A549 (cell line): ENCODE data around the gene ACE. TPM values are rescaled to one million over a fixed set of nuclear protein-coding genes. Genes with fewer than 3 reads are reported as not detected.
"Not testable (repeated sequence)": the region's sequence is repeated elsewhere in the genome, so short reads cannot be mapped to it uniquely, and the experiment has no call there.

Experiments used
- ATAC-seq, 2 experiments: fragments of 200-7000 bp in 1 of 2; fragments of >200 bp in 1 of 2; cut with Nextera tagmentation in 1 of 2; cut with Tn5 transposase in 1 of 2; 3 replicates each; pipeline versions ENCODE4 v1.8.0 to v1.9.1; 2018 to 2020; ENCODE audit warnings: mild to moderate bottlenecking in 1 of 2, moderate library complexity in 1 of 2
- CTCF ChIA-PET: fragments of 300-600 bp; sonication (Branson Sonifier 250); formaldehyde crosslinking; extraction: SDS; loops from one replicate; lab custom pipeline; 2021; ENCODE audit warnings: antibody characterized with exemption, inconsistent platforms; lab: Yijun Ruan, JAX
- POLR2A ChIA-PET: fragments of 350-600 bp; formaldehyde crosslinking; extraction: SDS; loops from one replicate; lab custom pipeline; 2021; ENCODE audit warnings: antibody characterized with exemption, inconsistent platforms; lab: Yijun Ruan, JAX
- DNase-seq, 2 experiments: peaks; one replicate each; pipeline versions ENCODE4 v3.0.0 to v3.0.0-alpha.2; 2011 to 2016; ENCODE audit warnings: low read depth in 1 of 2, low spot score in 1 of 2
- FAIRE-seq: peaks from 2 replicates; lab custom pipeline; 2011; peaks lifted over from hg19 to GRCh38; lab: Jason Lieb, UNC
- H3K27ac ChIP-seq, 2 experiments: fragments of >200 bp; sonication (Bioruptor Twin); formaldehyde crosslinking; 3 replicates each; pipeline ENCODE4 v1.5.1; 2016 to 2017
- H3K4me1 ChIP-seq: fragments of >200 bp; sonication (Bioruptor Twin); formaldehyde crosslinking; 3 replicates; pipeline ENCODE4 v1.6.1; 2016
- H3K4me2 ChIP-seq: fragments of >200 bp; sonication (Bioruptor Twin); formaldehyde crosslinking; 3 replicates; pipeline ENCODE4 v1.6.1; 2016
- H3K4me3 ChIP-seq: fragments of >200 bp; sonication (Bioruptor Twin); formaldehyde crosslinking; 3 replicates; pipeline ENCODE4 v1.5.1; 2016
- H3K9me3 ChIP-seq: fragments of >200 bp; sonication (Bioruptor Twin); formaldehyde crosslinking; 3 replicates; pipeline ENCODE4 v1.6.1; 2016
- CBX8 ChIP-seq: fragments of 200-600 bp; sonication (generic); IDR thresholded peaks from 2 replicates; pipeline ENCODE4 v1.6.1; 2016
- CEBPB ChIP-seq, 2 experiments: fragments of >200 bp in 1 of 2; sonication (Bioruptor Twin) in 1 of 2; formaldehyde crosslinking in 1 of 2; IDR thresholded peaks; 2 replicates each; pipeline ENCODE4 v1.6.1; 2012 to 2016
- CTCF ChIP-seq: fragments of >200 bp; sonication (Bioruptor Twin); formaldehyde crosslinking; IDR thresholded peaks from 3 replicates; pipeline ENCODE4 v1.5.1; 2016
- ESRRA ChIP-seq: fragments of 150-350 bp; IDR thresholded peaks from 2 replicates; pipeline ENCODE4 v1.6.1; 2014; ENCODE audit warnings: mild to moderate bottlenecking, low read length, borderline replicate concordance
- HDAC2 ChIP-seq: fragments of 200-600 bp; sonication (generic); IDR thresholded peaks from 2 replicates; pipeline ENCODE4 v1.6.1; 2016
- HEYL ChIP-seq: fragments of 250-450 bp; sonication (Bioruptor Pico); IDR thresholded peaks from 2 replicates; pipeline ENCODE4 v1.8.0; 2021; ENCODE audit warnings: mild to moderate bottlenecking, moderate library complexity
- HOXB13 ChIP-seq: fragments of 250-450 bp; sonication (Bioruptor Pico); IDR thresholded peaks from 2 replicates; pipeline ENCODE4 v1.5.0; 2020; ENCODE audit warnings: low read depth, mild to moderate bottlenecking, moderate library complexity
- HOXB5 ChIP-seq: fragments of 250-450 bp; sonication (Bioruptor Pico); IDR thresholded peaks from 2 replicates; pipeline ENCODE4 v1.5.0; 2020; ENCODE audit warnings: mild to moderate bottlenecking, moderate library complexity
- KDM5A ChIP-seq: fragments of 200-600 bp; sonication (generic); IDR thresholded peaks from 2 replicates; pipeline ENCODE4 v1.6.1; 2016; ENCODE audit warnings: antibody characterized with exemption, mild to moderate bottlenecking
- NFE2L2 ChIP-seq: fragments of 150-350 bp; conservative IDR thresholded peaks from 2 replicates; pipeline ENCODE4 v1.6.1; 2014; ENCODE audit warnings: low read length
- NPAS2 ChIP-seq: fragments of 250-450 bp; sonication (Bioruptor Pico); IDR thresholded peaks from 2 replicates; pipeline ENCODE4 v1.8.0; 2022; ENCODE audit warnings: mild to moderate bottlenecking, moderate library complexity, borderline replicate concordance
- PHF8 ChIP-seq: fragments of 200-600 bp; sonication (generic); IDR thresholded peaks from 2 replicates; pipeline ENCODE4 v1.6.1; 2016; ENCODE audit warnings: low read depth, mild to moderate bottlenecking, antibody characterized with exemption, moderate library complexity, borderline replicate concordance
- RARB ChIP-seq: fragments of 250-450 bp; sonication (Bioruptor Pico); IDR thresholded peaks from 2 replicates; pipeline ENCODE4 v1.8.0; 2021; ENCODE audit warnings: mild to moderate bottlenecking, moderate library complexity
- SMC3 ChIP-seq: fragments of >200 bp; sonication (Bioruptor Twin); formaldehyde crosslinking; IDR thresholded peaks from 3 replicates; pipeline ENCODE4 v1.6.1; 2018; ENCODE audit warnings: inconsistent platforms
- TP53 ChIP-seq: fragments of 250-450 bp; sonication (Bioruptor Pico); IDR thresholded peaks from 2 replicates; pipeline ENCODE4 v1.5.0; 2021; ENCODE audit warnings: mild to moderate bottlenecking, moderate library complexity
- USF2 ChIP-seq: fragments of 450-650 bp; IDR thresholded peaks from 2 replicates; pipeline ENCODE4 v1.6.1; 2014; ENCODE audit warnings: antibody characterized with exemption
- ZFP36 ChIP-seq: fragments of 450-650 bp; IDR thresholded peaks from 2 replicates; pipeline ENCODE4 v1.6.1; 2014; ENCODE audit warnings: borderline replicate concordance; ENCODE audit not compliant: partially characterized antibody
- WGBS: methylation state at CpG from one replicate; pipeline ENCODE4 v1.1.6; 2017; ENCODE audit errors: missing lambda C conversion rate; 5-methylcytosine and 5-hydroxymethylcytosine counted together
- polyA plus RNA-seq, 4 experiments: library from polyadenylated mRNA; depleted of rRNA in 3 of 4; stranded (reverse); fragments of >200 nt; fragmentation: RNase III in 1 of 4; extraction: RNeasy Plus Mini Kit Qiagen cat#74134 plus additional on column Dnase treatment in 1 of 4; gene quantifications; 2 replicates in 3 of 4; 3 replicates in 1 of 4; pipeline ENCODE4 v1.2.3, GENCODE V29; 2011 to 2017
- TF ChIP-seq, protein P1 (sequence below): fragments of >200 bp; sonication (Bioruptor Twin); formaldehyde crosslinking; IDR thresholded peaks from 3 replicates; pipeline ENCODE4 v1.6.1; 2016

ACE gene
- polyA plus RNA-seq, 2 of the 4 experiments (the other 2 are of a cell fraction): 0.22 to 0.52 TPM

DNA sequence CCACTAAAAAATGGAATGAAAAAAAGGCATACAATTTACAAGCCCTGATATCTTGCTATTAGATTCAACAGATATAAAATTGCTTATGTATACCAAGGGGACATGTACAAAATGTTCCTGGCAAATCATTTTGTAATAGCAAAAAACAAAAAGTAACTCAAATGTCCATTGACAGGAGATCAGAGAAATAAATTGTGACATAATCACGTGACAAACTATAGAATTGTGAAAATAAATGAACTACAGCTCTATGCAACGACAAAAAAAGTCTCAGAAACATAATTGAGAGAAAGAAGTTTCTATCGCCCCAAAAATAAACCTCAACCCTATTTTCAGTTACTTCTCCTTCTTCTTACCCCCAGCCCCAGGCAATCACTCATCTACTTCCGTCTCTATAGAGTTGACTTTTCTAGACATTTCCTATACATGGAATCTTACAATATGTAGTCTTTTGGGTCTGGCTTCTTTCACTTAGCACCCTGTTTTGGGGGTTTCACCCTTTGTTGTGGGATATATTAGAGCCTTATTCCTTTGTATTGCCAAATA lies 12.1 kb upstream of the ACE start:
- no peaks in the 10 kb centered on the region for H3K9me3 ChIP-seq
- no peak overlapping the region for H3K4me3 ChIP-seq
- FAIRE-seq: no peak
- H3K4me2 ChIP-seq: no peak overlapping the region
- peaks cover 25% of the 10 kb centered on the region for H3K4me1 ChIP-seq
- POLR2A ChIA-PET: no interaction called here
- WGBS: 51% methylated on average over 4 of the region's 4 CpGs
- no peak for DNase-seq
- CTCF ChIA-PET: interaction anchor here (0.8 to 2.2 kb wide), 6 partner anchors 12 to 324 kb away, joined by 3 to 7 read pairs (median 4); no protein-coding TSS in a partner anchor
- no peak overlapping the region for H3K27ac ChIP-seq
- ATAC-seq: no peak
- TF ChIP-seq HEYL (no peak), USF2 (peak; percentile 33; the same call in 1 of the 2 replicates)

- H3K9me3 ChIP-seq, FAIRE-seq, H3K27ac ChIP-seq, H3K4me1 ChIP-seq, H3K4me2 ChIP-seq, DNase-seq, POLR2A ChIA-PET, H3K4me3 ChIP-seq, ATAC-seq: not testable (repeated sequence)
- CTCF ChIA-PET: interaction anchor here (1.0 to 5.3 kb wide), 5 partner anchors 12 to 144 kb away, joined by 3 to 51 read pairs (median 3); partner anchors contain the start of gene CYB561
- 77% methylated on average over 6 of the region's 6 CpGs for WGBS
Measured at GRCh38 chr17:63468099-63468498, 8.8 kb upstream of the ACE start.

DNA sequence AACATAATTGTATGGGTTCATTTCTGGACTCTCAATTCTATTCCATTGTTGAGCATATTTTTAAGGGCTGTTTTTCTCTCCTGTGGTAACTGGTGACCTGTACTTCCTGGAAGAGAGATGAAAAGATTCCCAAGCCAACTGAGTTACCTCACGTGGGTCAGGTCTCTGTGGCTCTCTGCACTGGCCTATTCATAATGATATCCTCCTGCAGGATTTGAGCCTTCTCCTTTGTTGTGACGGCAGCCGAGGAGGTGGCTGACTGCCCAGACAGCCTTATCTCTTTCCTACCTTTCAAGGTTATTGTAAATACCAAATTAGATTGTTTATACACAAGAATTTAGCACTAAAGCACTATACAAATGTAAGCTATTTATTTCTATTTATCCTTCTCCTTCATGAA lies 2.7 kb upstream of the ACE start:
- ChIA-PET CTCF (interaction anchor here (1.2 to 13.8 kb wide), 2 partner anchors 35 to 48 kb away, joined by 3 to 347 read pairs; partner anchors contain the start of gene CYB561), POLR2A (no interaction called here)
- no peak for ATAC-seq
- TF ChIP-seq RARB (CRISPR knock-in tag): no peak
- no peak for TF ChIP-seq HOXB5 (CRISPR knock-in tag)
- no peak for TF ChIP-seq SMC3
- TF ChIP-seq CEBPB (IDR thresholded peaks at IDR 0.05): no peak
- TF ChIP-seq CBX8: no peak
- TF ChIP-seq ZFP36: no peak
- H3K4me2 ChIP-seq: no peak overlapping the region
- no peak overlapping the region for H3K4me3 ChIP-seq
- H3K4me1 ChIP-seq: peaks cover 13% of the 10 kb centered on the region
- FAIRE-seq: no peak
- 25% methylated on average over 3 of the region's 3 CpGs for WGBS
- DNase-seq: no peak
- no peaks in the 10 kb centered on the region for H3K9me3 ChIP-seq
- no peak overlapping the region for H3K27ac ChIP-seq

DNA sequence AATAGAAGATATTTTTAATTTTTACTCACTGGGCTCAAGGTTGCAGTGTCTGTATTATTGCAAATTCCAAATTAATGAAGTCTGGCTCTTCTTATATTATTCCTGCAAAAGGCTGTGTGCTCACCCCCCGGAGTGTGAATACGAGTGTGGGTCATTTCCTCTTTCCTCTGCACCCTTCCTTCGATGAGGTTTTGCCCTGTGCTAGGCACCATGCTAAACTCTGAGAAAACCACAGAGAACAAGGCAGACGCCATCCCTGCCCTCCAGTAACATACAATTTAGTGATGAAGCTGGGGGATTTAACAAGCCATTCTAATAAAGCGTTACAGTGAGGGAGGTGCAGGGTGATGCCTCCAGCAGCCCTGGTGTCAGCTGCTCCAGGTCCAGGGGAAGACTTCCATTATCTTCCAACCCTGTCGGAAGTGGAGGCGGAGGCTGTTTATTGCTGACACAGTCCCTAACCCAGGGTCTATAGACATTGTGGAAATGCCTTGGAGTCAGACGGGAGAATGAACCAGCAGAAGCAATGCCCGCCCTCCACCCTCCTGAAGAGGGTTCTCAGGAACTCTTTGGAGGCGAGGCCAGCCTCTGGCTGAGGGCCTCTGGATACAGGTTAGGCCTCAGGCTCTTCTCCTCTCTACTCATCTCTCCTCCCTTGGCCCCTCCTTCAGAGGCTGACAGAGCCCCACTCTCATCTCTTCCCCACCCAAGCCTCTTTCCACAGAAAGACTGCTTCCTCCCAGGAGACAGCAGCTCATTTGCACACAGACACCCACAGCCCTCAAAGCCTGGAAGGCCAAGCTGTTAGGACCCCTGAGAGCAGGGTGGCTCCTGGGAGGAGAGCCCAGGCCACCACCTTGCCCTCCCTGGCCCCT lies 2.0 kb upstream of the ACE start:
- H3K4me1 ChIP-seq: peaks cover 13% of the 10 kb centered on the region
- no peak overlapping the region for H3K4me3 ChIP-seq
- ATAC-seq (no peak), FAIRE-seq (no peak), DNase-seq (no peak)
- ChIA-PET CTCF (interaction anchor here (13.8 kb wide), 1 partner anchor 35 kb away, joined by 347 read pairs; the partner anchor contains the start of gene CYB561), POLR2A (no interaction called here)
- no peak overlapping the region for H3K27ac ChIP-seq
- TF ChIP-seq TP53 (CRISPR knock-in tag) (no peak), PHF8 (no peak), RARB (CRISPR knock-in tag) (no peak), KDM5A (no peak), HDAC2 (no peak), NPAS2 (CRISPR knock-in tag) (no peak), ESRRA (no peak), HOXB5 (CRISPR knock-in tag) (no peak), NFE2L2 (no peak), HOXB13 (CRISPR knock-in tag) (no peak), CTCF (no peak)
- TF ChIP-seq, protein P1, sequence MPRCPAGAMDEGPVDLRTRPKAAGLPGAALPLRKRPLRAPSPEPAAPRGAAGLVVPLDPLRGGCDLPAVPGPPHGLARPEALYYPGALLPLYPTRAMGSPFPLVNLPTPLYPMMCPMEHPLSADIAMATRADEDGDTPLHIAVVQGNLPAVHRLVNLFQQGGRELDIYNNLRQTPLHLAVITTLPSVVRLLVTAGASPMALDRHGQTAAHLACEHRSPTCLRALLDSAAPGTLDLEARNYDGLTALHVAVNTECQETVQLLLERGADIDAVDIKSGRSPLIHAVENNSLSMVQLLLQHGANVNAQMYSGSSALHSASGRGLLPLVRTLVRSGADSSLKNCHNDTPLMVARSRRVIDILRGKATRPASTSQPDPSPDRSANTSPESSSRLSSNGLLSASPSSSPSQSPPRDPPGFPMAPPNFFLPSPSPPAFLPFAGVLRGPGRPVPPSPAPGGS: no peak
- WGBS: 74% methylated on average over 10 of the region's 10 CpGs
- no peak overlapping the region for H3K4me2 ChIP-seq
- no peaks in the 10 kb centered on the region for H3K9me3 ChIP-seq
